Measurements from ENCODE around the gene ALDOA. TPM values are rescaled to one million over a fixed set of nuclear protein-coding genes. Genes with fewer than 3 reads are reported as not detected.

The ALDOA gene
- total RNA-seq, 4 donors from 2014 or later, result 836 to 988 (median 910) TPM

- WGBS, 2 donors, result 37 to 45% methylated on average over 12 of the region's 13 CpGs
- no peak overlapping the region for H3K4me3 ChIP-seq (ENCODE audit: low read depth, poor library complexity, severe bottlenecking)
- DNase-seq (ENCODE audit: low spot score in 2 of 2), result no peak
- TF ChIP-seq POLR2A (IDR thresholded peaks at IDR 0.05), result no peak
- intact Hi-C loops (cut with DNase I; ENCODE audit: low total_unique reads), result loop anchor here (5.0 kb wide), 1 partner anchor 331 kb away; no protein-coding TSS in a partner anchor
Observed at GRCh38 chr16:30027588-30028437, 37.7 kb upstream of the ALDOA start.

- no peak overlapping the region for H3K4me3 ChIP-seq (ENCODE audit: low read depth, poor library complexity, severe bottlenecking)
- intact Hi-C loops (cut with DNase I; ENCODE audit: low total_unique reads), result loop anchor here (1.0 to 5.0 kb wide), 2 partner anchors 121 to 331 kb away; no protein-coding TSS in a partner anchor
- TF ChIP-seq POLR2A (IDR thresholded peaks at IDR 0.05) (no peak), CTCF (IDR thresholded peaks at IDR 0.05) (no peak)
- WGBS, 2 donors, result 8 to 13% methylated on average over 17 to 18 of the region's 18 CpGs
- DNase-seq (ENCODE audit: low spot score in 2 of 2), result no peak
Observed at GRCh38 chr16:30028438-30029076, 37.0 kb upstream of the ALDOA start.

GRCh38 chr16:30030011-30030685 is 35.4 kb upstream of the ALDOA start:
- intact Hi-C loops (cut with DNase I; ENCODE audit: low total_unique reads), result no loop called here
- no peak for DNase-seq (ENCODE audit: low spot score in 2 of 2)
- 26 to 27% methylated on average over 23 of the region's 23 CpGs for WGBS, 2 donors
- H3K4me3 ChIP-seq (ENCODE audit: low read depth, poor library complexity, severe bottlenecking), result no peak overlapping the region
- TF ChIP-seq CTCF (IDR thresholded peaks at IDR 0.05) (no peak), POLR2A (IDR thresholded peaks at IDR 0.05) (no peak)

- no peak for TF ChIP-seq POLR2A (IDR thresholded peaks at IDR 0.05)
- no peak for TF ChIP-seq CTCF (IDR thresholded peaks at IDR 0.05)
- no peak for DNase-seq (ENCODE audit: low spot score in 2 of 2)
- WGBS, 2 donors, result 2% methylated on average over 26 to 27 of the region's 27 CpGs
- no peak within 1 kb of the TSS for H3K4me3 ChIP-seq (ENCODE audit: low read depth, poor library complexity, severe bottlenecking)
- intact Hi-C loops (cut with DNase I; ENCODE audit: low total_unique reads), result no loop called here
Observed at GRCh38 chr16:30030841-30031413, 34.6 kb upstream of the ALDOA start, which contains the start of gene TLCD3B. Gene TLCD3B, minus strand, starts transcription at chr16:30031271. Its CDS starts 744 bp downstream, at chr16:30030527.

GRCh38 chr16:30031477-30031918 is 34.1 kb upstream of the ALDOA start:
- intact Hi-C loops (cut with DNase I; ENCODE audit: low total_unique reads), result no loop called here
- no peak for TF ChIP-seq POLR2A (IDR thresholded peaks at IDR 0.05)
- no peak for TF ChIP-seq CTCF (IDR thresholded peaks at IDR 0.05)
- WGBS, 2 donors, result 17 to 23% methylated on average over 11 of the region's 11 CpGs
- no peak overlapping the region for H3K4me3 ChIP-seq (ENCODE audit: low read depth, poor library complexity, severe bottlenecking)
- no peak for DNase-seq (ENCODE audit: low spot score in 2 of 2)
